ENCODE results near the gene NAV2.
A peak's percentile ranks its signal among the peaks of the same experiment; 100 is the strongest.

Gene NAV2

DNA sequence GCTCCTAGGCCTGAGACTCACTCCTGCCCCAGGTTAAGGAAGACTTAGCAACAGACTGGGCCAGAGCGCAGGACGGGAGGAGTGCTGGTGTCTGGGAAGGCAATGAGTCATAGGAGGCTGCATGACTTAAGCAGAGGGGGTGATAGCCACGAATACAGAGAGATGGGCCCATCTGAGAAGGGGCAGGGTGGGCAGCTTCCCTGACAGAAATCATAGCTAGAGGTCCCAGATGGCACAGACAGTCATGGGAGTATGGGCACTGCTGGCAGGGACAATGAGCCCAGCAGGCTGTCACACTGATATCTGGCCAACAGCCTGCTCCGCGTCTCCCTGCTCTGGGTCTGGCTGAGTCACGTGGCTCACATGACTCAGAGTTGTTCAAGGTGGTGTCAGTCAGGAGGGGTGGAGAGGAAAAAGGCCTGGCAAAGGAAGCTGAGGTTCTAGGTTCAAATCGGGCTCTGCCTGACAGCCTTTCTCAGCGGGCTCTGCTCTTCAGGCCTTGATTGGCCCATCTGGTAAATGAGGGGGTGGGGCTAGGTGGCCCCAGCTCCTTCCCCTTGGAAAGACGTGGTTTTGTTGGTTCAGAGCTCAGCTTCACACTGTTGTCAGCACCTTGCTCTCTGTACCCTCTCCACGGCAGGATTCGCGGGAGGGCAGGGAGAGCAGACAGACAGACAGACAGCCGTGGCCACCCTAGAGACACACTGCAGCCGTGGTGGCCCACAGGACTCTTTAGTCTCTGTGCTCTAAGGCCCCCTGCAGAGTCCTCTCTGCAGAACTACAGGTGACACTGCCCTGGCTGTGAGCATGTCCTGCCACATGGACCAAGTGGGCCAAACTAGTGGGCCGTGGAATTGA lies 399.9 kb downstream of the NAV2 start:
- peak; percentile 90 for DNase-seq (ENCODE audit: low read depth)
- peak overlapping the region; percentile 55 for H3K4me3 ChIP-seq (ENCODE audit: low read length)
- TF ChIP-seq, protein P1, sequence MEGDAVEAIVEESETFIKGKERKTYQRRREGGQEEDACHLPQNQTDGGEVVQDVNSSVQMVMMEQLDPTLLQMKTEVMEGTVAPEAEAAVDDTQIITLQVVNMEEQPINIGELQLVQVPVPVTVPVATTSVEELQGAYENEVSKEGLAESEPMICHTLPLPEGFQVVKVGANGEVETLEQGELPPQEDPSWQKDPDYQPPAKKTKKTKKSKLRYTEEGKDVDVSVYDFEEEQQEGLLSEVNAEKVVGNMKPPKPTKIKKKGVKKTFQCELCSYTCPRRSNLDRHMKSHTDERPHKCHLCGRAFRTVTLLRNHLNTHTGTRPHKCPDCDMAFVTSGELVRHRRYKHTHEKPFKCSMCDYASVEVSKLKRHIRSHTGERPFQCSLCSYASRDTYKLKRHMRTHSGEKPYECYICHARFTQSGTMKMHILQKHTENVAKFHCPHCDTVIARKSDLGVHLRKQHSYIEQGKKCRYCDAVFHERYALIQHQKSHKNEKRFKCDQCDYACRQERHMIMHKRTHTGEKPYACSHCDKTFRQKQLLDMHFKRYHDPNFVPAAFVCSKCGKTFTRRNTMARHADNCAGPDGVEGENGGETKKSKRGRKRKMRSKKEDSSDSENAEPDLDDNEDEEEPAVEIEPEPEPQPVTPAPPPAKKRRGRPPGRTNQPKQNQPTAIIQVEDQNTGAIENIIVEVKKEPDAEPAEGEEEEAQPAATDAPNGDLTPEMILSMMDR (conservative IDR thresholded peaks at IDR 0.05; ENCODE audit: low read length) = no peak

DNA sequence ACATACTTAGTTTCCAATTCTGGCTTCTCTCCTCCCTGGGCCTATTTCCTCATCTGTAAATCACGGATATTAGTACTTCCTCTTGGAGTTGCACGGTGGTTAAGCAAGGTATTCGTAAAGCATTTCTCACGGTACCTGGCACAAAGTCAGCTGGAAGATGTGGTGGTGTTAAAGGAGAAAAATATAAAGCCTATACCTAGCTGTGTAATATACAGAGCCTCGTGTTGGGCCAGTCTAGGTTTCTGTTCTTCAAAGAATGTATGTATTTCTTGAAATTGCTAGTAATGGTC lies 400.5 kb downstream of the NAV2 start:
- no peak overlapping the region for H3K4me3 ChIP-seq (ENCODE audit: low read length)
- TF ChIP-seq, protein P1 (conservative IDR thresholded peaks at IDR 0.05; ENCODE audit: low read length) = no peak
- no peak for DNase-seq (ENCODE audit: low read depth)

DNA sequence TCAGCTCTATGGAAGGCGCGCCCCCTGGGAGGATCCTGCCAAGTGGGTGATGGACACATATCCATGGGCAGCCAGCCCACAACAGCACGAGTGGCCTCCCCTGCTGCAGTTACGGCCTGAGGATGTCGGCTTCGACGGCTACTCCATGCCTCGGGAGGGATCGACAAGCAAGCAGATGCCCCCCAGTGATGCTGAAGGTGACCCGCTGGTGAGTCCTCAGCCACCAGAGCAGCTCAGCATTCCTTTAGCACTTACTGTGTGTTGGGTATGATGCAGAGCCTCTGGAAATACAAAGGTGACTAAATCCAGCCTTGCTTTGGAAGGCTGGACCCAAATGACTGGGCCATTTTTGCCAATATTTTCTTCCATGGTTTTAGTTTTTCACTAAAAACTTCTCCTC lies 402.0 kb downstream of the NAV2 start:
- DNase-seq (ENCODE audit: low read depth) = no peak
- H3K4me3 ChIP-seq (ENCODE audit: low read length) = no peak overlapping the region
- TF ChIP-seq, protein P1 (conservative IDR thresholded peaks at IDR 0.05; ENCODE audit: low read length) = no peak

DNA sequence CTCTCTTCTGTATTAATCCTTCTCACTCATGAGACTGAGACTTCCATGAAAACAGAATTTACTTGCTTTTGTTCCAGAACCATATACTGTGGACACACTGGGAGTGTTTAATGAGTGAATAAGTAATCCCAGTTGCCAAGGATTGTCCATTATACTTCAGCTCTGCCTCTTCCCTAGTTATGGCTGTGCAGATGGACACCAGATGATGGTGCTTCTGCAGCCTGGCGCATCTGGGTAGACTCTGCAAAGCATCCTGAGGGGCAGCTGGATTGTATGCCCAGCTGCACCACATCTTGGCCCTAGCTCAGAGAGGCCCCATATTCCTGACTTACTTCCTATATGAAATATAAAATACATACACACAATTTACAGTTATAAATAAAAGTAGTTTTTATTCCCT lies 404.2 kb downstream of the NAV2 start:
- H3K4me3 ChIP-seq (ENCODE audit: low read length) = no peak overlapping the region
- TF ChIP-seq, protein P1 (conservative IDR thresholded peaks at IDR 0.05; ENCODE audit: low read length) = no peak
- peak; percentile 77 for DNase-seq (ENCODE audit: low read depth)

DNA sequence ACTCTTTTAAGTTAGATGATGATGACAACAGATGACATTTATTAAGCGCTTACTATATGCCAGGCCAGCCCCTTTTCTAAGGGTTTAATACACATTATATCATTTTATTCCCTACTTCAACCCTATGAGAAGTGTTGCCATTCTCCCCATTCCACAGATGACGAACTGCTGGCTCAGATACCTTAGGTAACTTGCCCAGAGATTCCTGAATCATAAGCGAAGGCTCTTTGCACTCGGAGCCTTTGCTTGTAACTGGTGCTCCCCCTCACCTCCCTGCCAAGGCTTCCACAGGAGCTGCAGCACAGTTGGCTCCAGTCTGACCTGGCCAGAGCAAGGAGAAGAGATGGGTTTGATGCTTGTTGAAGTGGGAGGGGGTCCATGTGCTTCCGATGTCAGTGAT lies 404.7 kb downstream of the NAV2 start:
- H3K4me3 ChIP-seq (ENCODE audit: low read length) = no peak overlapping the region
- DNase-seq (ENCODE audit: low read depth) = peak; percentile 37
- TF ChIP-seq, protein P1 (conservative IDR thresholded peaks at IDR 0.05; ENCODE audit: low read length) = no peak

DNA sequence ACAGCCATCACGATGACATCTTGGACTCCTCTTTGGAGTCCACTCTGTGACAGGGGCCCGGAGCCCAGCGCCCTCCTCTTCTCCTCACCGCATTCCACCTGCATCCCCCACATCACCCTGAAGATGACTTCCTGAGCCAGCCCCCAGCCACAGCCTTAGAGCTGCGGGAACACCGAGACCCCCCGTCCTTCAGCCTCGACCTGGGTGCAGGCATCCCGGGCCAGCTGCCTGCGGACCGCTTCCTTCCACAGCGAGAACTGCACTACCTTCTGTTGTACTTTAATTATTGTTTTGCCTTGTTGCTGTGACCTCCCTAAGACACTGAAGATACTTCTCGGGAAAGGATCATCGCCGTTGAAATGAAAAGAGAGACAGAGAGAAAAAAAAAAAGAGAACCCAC lies 405.6 kb downstream of the NAV2 start:
- TF ChIP-seq, protein P1 (conservative IDR thresholded peaks at IDR 0.05; ENCODE audit: low read length) = no peak
- H3K4me3 ChIP-seq (ENCODE audit: low read length) = no peak overlapping the region
- DNase-seq (ENCODE audit: low read depth) = no peak

DNA sequence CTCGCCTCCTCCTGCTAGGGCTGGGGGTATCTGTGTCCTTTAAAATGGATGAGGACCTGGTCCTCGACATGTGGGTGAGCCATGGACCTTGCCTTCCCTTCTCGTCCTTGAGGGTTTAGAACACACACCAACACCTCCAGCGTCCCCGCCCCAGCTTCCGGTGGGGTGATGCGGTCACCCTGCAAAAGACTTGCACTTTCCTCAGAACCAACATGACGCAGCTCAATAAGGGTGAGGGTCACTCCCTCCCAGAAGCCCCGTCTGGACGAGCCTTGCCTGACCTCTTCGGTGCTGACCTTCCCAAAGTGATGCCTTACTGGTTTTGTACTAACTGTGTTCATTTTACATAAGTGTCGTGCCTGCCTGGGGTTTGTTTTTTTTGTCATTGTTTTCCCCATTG lies 406.7 kb downstream of the NAV2 start:
- H3K4me3 ChIP-seq (ENCODE audit: low read length) = no peak overlapping the region
- no peak for DNase-seq (ENCODE audit: low read depth)
- TF ChIP-seq, protein P1 (conservative IDR thresholded peaks at IDR 0.05; ENCODE audit: low read length) = no peak
